HG02943 (cell line): ENCODE results near the gene OPN1MW2.
"Not testable (repeated sequence)": the region's sequence is repeated elsewhere in the genome, so short reads cannot be mapped to it uniquely, and the experiment has no call there.

Experiments used
- ATAC-seq: cut with Tn5 transposase; IDR thresholded peaks from one replicate; pipeline ENCODE4 v1.9.1; 2021; ENCODE audit warnings: mild to moderate bottlenecking, low read depth, moderate library complexity; ENCODE audit not compliant: unreplicated experiment

OPN1MW2 gene

DNA sequence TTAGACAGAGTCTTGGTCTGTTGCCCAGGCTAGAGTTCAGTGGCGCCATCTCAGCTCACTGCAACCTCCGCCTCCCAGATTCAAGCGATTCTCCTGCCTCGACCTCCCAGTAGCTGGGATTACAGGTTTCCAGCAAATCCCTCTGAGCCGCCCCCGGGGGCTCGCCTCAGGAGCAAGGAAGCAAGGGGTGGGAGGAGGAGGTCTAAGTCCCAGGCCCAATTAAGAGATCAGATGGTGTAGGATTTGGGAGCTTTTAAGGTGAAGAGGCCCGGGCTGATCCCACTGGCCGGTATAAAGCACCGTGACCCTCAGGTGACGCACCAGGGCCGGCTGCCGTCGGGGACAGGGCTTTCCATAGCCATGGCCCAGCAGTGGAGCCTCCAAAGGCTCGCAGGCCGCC, at the start of gene OPN1MW2:
Gene OPN1MW2, plus strand, starts transcription at position 301 of the 400 bp plus-strand sequence. Its CDS starts 60 bp downstream, at position 361.
- ATAC-seq, result not testable (repeated sequence)

DNA sequence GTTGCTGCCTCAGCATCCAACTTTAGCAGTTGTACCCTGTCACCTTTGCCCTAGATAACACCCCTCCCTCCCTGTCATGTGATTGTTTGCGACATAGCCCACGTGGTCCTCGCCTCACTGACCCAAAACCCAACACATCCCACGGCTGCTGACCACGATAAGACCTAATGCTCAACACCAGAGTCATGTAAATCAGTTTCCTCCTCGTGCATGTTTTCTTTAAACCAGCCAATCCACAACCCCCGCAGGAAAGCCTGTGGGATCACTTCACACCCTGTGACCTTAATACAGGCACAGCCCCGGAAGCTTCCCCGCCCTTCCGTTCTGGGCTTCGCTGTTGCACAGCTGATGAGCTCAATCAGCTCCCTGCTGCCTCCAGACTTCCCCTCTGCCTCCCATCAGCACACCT, 47.0 kb upstream of the OPN1MW2 start:
- ATAC-seq, result not testable (repeated sequence)

DNA sequence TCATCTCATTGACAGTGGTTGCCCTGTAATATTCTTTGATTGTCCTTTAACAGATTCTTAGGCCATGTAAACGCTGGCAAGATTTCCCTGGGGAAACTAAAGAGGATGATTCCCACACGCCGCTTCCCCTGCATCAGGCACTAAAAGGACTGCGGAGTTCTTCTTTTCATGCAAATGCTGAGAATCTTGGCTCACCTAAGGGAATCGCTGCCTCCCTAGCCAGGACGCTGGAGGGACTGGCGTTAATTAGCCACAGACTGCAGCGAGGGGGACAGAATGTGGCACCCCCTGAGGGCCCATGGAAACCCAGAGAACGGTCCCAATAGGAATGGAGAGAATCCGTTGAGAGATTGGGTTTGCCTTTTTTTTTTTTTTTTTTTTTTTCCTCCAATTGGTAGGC, 45.2 kb upstream of the OPN1MW2 start:
- ATAC-seq, result not testable (repeated sequence)

DNA sequence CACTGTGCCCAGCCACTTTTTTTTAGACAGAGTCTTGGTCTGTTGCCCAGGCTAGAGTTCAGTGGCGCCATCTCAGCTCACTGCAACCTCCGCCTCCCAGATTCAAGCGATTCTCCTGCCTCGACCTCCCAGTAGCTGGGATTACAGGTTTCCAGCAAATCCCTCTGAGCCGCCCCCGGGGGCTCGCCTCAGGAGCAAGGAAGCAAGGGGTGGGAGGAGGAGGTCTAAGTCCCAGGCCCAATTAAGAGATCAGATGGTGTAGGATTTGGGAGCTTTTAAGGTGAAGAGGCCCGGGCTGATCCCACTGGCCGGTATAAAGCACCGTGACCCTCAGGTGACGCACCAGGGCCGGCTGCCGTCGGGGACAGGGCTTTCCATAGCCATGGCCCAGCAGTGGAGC, 37.3 kb upstream of the OPN1MW2 start, which contains the start of gene OPN1MW:
Gene OPN1MW, plus strand, starts transcription at position 301 of the 400 bp plus-strand sequence. Its CDS starts 82 bp downstream, at position 383.
- not testable (repeated sequence) for ATAC-seq

DNA sequence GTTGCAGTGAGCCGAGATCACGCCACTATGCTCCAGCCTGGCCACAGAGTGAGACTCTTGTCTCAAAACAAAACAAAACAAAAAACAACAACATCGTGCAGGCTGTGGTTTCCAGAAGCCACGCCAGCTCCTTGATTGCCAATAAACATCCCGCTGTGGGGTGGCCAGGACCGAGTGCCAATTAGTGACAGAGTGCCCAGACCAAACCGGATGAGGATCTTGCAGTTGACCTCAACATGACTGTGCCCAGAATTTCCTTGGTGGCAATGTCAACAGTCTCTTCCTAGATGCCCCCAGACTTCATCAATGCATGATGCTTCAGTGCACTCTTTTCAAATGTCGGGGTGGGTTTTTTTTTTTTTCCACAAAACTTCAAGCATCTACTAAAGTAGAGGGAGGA, 35.8 kb upstream of the OPN1MW2 start:
- not testable (repeated sequence) for ATAC-seq

DNA sequence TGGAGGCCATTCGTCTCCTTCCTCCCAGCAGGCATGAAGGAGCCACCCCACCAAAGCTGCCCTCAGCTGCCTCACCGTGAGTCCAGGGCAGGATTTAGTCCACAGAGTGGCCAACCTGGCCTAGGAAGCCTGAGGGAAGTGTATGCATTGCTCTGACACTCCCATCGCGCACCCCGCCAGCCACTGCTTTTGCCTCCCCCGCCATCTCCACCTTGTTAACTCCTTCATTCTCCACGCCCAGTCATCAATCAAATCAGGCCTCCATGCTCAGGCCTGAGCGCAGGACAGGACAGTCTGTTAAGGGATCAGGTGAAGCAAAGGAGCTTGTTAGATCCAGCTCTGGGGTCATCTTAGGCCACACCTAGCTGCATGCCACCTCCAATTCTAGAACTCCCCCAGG, 26.7 kb upstream of the OPN1MW2 start:
- ATAC-seq, result not testable (repeated sequence)

DNA sequence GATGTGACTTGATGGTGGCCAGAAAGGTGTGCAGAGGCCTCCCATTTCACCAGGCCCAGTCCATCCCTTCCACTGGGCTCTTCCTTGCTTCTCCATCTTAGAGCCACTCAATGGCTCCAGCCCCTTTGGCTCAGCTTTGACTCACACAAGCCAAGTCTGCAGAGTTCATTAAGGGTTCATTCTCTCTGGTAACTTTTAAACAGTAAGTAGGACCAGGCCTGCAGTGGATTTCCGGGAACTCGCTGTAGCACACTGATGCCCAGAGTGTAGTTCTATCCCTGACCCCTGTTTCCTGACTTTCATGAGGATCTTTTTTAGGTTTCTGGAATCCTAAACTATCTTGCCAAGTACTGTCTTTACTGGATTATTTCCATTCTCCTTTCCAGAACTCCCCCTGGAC, 25.2 kb upstream of the OPN1MW2 start:
- ATAC-seq, result not testable (repeated sequence)

DNA sequence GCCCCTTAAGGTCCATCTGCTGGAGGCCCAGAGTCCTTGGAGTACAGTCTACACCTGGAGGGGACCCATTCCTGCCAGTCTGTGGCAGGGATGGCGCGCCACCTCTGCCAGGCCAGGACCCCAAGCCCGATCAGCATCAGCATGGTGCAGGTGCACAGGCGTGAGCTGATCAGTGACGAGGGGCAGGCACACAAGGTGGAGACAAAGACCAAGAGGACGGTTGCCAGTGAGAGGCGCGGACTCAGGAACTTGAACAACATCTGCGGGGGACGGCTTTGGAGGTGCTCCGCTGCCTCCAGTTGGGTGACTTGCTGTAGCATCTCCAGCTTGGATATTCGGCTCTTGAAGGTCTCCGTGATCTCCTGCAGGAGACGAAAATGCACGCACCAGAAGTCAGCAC, 23.1 kb upstream of the OPN1MW2 start:
- ATAC-seq, result not testable (repeated sequence)

DNA sequence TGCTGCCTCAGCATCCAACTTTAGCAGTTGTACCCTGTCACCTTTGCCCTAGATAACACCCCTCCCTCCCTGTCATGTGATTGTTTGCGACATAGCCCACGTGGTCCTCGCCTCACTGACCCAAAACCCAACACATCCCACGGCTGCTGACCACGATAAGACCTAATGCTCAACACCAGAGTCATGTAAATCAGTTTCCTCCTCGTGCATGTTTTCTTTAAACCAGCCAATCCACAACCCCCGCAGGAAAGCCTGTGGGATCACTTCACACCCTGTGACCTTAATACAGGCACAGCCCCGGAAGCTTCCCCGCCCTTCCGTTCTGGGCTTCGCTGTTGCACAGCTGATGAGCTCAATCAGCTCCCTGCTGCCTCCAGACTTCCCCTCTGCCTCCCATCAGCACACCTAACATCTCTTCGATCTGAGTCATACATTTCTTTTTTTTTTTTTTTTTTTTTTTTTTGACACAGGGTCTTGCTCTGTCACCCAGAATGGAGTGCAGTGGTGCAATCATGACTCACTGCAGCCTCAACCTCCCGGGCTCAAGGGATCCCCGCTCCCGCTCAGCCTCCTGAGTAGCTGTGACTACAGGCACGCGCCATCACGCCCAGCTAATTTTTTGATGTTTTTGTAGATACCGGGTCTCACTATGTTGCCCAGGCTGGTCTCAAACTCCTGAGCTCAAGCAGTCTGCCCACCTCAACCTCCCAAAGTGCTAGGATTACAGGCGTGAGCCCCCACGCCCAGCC, 9.7 kb upstream of the OPN1MW2 start:
- not testable (repeated sequence) for ATAC-seq

DNA sequence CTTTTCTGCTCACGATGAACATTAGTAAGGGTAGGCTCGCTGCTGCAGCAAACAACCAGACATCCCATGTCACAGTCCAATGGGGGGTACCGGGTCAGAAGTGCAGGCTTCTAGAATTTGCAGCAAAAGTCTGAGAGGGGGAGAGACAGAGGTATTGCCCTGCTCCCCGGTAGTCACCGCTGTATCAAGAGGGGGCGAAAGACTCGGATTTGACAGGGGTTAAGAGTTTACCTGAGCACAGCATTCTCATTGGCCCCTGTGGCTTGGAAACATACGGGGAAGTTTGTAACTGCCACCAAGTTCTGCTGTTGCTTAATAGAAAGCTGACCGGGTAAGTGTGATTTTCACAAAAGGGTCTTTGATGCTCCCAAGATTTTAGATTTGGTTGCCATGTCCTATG, 8.5 kb upstream of the OPN1MW2 start:
- not testable (repeated sequence) for ATAC-seq

DNA sequence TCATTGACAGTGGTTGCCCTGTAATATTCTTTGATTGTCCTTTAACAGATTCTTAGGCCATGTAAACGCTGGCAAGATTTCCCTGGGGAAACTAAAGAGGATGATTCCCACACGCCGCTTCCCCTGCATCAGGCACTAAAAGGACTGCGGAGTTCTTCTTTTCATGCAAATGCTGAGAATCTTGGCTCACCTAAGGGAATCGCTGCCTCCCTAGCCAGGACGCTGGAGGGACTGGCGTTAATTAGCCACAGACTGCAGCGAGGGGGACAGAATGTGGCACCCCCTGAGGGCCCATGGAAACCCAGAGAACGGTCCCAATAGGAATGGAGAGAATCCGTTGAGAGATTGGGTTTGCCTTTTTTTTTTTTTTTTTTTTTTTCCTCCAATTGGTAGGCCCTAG, 8.1 kb upstream of the OPN1MW2 start:
- ATAC-seq, result not testable (repeated sequence)

DNA sequence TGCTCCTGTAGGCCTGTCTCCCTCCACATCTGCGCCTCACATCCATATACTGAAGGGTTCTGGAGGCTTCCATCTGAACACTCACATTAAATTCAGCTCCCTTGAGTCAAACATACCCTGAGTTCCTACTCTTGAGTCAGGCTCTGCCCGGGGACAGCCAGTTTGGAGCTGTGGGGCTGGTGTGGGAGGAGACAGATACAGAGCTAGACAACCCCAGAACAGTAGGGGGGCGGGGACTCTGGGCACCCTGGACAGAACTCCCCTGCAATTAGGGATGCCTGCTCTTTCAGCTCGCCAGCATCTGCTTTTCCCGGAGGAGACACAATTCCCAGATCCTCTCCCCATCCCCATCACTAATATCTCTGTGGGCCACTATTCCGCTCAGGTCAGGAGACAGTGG, 5.7 kb downstream of the OPN1MW2 start:
- ATAC-seq, result not testable (repeated sequence)

DNA sequence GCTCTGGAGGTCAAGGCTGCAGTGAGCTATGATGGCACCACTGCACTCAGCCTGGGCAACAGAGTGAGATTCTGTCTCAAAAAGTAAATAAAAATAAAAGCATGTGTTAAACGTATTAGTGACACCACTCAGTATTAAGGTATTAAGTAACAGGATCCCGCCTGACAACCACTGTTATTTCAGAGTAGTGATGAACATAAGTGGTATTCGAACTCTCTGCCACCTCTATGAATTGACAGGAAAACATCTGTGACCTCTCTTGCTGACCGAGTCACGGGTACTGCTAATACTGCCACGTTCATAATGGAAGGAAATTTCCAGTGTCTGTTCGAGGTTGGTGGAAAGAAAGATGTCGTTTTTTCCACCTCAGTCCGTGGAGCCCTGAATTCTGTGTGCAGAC, 7.2 kb downstream of the OPN1MW2 start:
- not testable (repeated sequence) for ATAC-seq

DNA sequence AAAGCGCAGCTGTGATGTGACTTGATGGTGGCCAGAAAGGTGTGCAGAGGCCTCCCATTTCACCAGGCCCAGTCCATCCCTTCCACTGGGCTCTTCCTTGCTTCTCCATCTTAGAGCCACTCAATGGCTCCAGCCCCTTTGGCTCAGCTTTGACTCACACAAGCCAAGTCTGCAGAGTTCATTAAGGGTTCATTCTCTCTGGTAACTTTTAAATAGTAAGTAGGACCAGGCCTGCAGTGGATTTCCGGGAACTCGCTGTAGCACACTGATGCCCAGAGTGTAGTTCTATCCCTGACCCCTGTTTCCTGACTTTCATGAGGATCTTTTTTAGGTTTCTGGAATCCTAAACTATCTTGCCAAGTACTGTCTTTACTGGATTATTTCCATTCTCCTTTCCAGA, 11.9 kb downstream of the OPN1MW2 start:
- ATAC-seq, result not testable (repeated sequence)

DNA sequence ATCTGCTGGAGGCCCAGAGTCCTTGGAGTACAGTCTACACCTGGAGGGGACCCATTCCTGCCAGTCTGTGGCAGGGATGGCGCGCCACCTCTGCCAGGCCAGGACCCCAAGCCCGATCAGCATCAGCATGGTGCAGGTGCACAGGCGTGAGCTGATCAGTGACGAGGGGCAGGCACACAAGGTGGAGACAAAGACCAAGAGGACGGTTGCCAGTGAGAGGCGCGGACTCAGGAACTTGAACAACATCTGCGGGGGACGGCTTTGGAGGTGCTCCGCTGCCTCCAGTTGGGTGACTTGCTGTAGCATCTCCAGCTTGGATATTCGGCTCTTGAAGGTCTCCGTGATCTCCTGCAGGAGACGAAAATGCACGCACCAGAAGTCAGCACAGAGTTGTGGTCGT, 14.1 kb downstream of the OPN1MW2 start:
- not testable (repeated sequence) for ATAC-seq

DNA sequence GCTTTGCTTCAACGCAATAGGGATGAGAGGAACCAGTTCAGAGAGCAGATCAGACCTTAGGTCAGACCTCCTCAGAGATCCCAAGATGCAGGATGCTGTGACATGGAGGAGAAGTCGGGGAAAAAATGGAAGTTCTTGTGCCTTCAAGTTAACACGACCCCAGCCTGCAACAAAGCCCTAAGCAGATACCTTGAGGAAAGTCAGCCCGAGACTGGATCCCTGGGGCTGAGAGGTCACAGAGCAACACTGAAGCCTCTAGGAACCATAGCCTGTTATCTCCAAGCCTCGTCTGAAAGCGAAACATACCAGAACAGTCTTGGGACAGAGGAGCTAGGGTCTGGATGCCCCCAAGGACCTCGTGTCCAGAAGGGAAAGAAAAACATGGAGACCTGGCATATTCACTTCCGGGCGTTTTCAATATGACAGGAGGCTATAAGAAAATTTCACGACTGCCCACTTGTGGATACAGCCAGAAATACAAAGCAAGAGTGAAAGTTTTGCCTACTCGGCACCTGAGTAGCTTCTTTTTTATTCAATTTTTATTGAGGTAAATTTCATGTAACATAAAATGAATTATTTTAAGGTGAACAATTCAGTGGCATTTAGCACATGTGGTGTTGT, 19.5 kb downstream of the OPN1MW2 start:
- not testable (repeated sequence) for ATAC-seq

DNA sequence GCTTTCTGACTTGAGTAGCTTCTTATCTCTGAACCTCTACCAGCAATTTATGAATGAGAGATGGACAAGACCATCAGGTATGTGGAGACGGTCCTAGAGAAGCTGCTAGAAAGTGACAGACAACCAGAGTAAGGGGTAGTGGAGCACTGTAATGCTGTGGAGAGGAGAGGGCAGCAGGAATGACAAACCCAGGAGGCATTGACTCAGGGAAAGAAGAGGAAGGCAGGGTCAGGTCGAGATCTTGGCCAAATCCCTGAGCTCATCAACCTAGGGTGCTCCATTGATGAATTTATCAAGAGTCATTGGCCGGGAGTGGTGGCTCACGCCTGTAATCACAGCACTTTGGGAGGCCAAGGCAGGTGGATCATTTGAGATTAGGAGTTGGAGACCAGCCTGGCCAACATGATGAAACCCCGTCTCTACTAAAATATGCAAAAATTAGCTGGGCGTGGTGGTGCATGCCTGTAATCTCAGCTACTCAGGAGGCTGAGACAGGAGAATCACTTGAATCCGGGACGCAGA, 20.5 kb downstream of the OPN1MW2 start:
- ATAC-seq, result not testable (repeated sequence)

DNA sequence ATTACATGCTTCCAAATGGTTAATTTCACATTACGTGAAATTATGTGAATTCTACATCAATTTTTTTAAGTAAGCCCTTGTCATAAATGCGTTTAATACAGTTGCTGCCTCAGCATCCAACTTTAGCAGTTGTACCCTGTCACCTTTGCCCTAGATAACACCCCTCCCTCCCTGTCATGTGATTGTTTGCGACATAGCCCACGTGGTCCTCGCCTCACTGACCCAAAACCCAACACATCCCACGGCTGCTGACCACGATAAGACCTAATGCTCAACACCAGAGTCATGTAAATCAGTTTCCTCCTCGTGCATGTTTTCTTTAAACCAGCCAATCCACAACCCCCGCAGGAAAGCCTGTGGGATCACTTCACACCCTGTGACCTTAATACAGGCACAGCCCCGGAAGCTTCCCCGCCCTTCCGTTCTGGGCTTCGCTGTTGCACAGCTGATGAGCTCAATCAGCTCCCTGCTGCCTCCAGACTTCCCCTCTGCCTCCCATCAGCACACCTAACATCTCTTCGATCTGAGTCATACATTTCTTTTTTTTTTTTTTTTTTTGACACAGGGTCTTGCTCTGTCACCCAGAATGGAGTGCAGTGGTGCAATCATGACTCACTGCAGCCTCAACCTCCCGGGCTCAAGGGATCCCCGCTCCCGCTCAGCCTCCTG, 28.0 kb downstream of the OPN1MW2 start:
- not testable (repeated sequence) for ATAC-seq

DNA sequence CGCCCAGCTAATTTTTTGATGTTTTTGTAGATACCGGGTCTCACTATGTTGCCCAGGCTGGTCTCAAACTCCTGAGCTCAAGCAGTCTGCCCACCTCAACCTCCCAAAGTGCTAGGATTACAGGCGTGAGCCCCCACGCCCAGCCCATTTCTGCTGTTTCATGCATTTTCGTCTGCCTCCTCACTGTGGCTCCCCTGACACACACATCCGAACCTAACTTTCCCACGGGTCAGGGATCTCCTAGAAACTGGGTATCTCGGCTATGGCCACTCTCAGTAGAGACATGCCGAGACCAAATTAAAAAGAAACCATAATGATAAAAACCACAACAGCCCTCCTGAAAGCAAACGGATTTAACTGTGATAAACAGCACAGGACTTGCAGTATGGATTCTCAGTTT, 28.5 kb downstream of the OPN1MW2 start:
- ATAC-seq, result not testable (repeated sequence)

DNA sequence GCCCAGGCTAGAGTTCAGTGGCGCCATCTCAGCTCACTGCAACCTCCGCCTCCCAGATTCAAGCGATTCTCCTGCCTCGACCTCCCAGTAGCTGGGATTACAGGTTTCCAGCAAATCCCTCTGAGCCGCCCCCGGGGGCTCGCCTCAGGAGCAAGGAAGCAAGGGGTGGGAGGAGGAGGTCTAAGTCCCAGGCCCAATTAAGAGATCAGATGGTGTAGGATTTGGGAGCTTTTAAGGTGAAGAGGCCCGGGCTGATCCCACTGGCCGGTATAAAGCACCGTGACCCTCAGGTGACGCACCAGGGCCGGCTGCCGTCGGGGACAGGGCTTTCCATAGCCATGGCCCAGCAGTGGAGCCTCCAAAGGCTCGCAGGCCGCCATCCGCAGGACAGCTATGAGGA, 37.7 kb downstream of the OPN1MW2 start, which contains the start of gene OPN1MW3:
Gene OPN1MW3, plus strand, starts transcription at position 301 of the 400 bp plus-strand sequence. Its CDS starts 38 bp downstream, at position 339.
- not testable (repeated sequence) for ATAC-seq

DNA sequence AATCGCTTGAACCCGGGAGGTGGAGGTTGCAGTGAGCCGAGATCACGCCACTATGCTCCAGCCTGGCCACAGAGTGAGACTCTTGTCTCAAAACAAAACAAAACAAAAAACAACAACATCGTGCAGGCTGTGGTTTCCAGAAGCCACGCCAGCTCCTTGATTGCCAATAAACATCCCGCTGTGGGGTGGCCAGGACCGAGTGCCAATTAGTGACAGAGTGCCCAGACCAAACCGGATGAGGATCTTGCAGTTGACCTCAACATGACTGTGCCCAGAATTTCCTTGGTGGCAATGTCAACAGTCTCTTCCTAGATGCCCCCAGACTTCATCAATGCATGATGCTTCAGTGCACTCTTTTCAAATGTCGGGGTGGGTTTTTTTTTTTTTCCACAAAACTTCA, 39.2 kb downstream of the OPN1MW2 start:
- not testable (repeated sequence) for ATAC-seq
